Measurements from ENCODE around the gene GOLGA8B.

Gene GOLGA8B

GRCh38 chr15:34603095-34603494, 19.6 kb upstream of the GOLGA8B start:
- in situ Hi-C loops (cut with MboI; ENCODE audit: low sequenced_read_pairs, unreplicated experiment) = loop anchor here (10.0 to 25.0 kb wide), 2 partner anchors 91 to 322 kb away; no protein-coding TSS in a partner anchor
- no peak for DNase-seq (ENCODE audit: low spot score)
- no peak for TF ChIP-seq CTCF (IDR thresholded peaks at IDR 0.05; ENCODE audit: borderline replicate concordance, control extremely low read depth, extremely low read depth, insufficient read depth, missing control alignments)

GRCh38 chr15:34600923-34601322, 17.5 kb upstream of the GOLGA8B start:
- in situ Hi-C loops (cut with MboI; ENCODE audit: low sequenced_read_pairs, unreplicated experiment) = loop anchor here (10.0 to 25.0 kb wide), 2 partner anchors 89 to 324 kb away; no protein-coding TSS in a partner anchor
- DNase-seq (ENCODE audit: low spot score) = no peak
- no peak for TF ChIP-seq CTCF (IDR thresholded peaks at IDR 0.05; ENCODE audit: borderline replicate concordance, control extremely low read depth, extremely low read depth, insufficient read depth, missing control alignments)

GRCh38 chr15:34598799-34599585, 15.5 kb upstream of the GOLGA8B start:
- in situ Hi-C loops (cut with MboI; ENCODE audit: low sequenced_read_pairs, unreplicated experiment) = loop anchor here (25.0 kb wide), 4 partner anchors 137 to 512 kb away; partner anchors contain the start of genes EMC4 and LPCAT4
- DNase-seq (ENCODE audit: low spot score) = no peak
- no peak for TF ChIP-seq CTCF (IDR thresholded peaks at IDR 0.05; ENCODE audit: borderline replicate concordance, control extremely low read depth, extremely low read depth, insufficient read depth, missing control alignments)

- in situ Hi-C loops (cut with MboI; ENCODE audit: low sequenced_read_pairs, unreplicated experiment) = loop anchor here (25.0 kb wide), 4 partner anchors 135 to 510 kb away; partner anchors contain the start of genes EMC4 and LPCAT4
- DNase-seq (ENCODE audit: low spot score) = no peak
- TF ChIP-seq CTCF (IDR thresholded peaks at IDR 0.05; ENCODE audit: borderline replicate concordance, control extremely low read depth, extremely low read depth, insufficient read depth, missing control alignments) = no peak
These were observed 13.9 kb upstream of the GOLGA8B start for GRCh38 chr15:34597316-34597715.

GRCh38 chr15:34594361-34594760, 10.9 kb upstream of the GOLGA8B start:
- no peak for TF ChIP-seq CTCF (IDR thresholded peaks at IDR 0.05; ENCODE audit: borderline replicate concordance, control extremely low read depth, extremely low read depth, insufficient read depth, missing control alignments)
- DNase-seq (ENCODE audit: low spot score) = no peak
- in situ Hi-C loops (cut with MboI; ENCODE audit: low sequenced_read_pairs, unreplicated experiment) = loop anchor here (25.0 kb wide), 4 partner anchors 132 to 507 kb away; partner anchors contain the start of genes EMC4 and LPCAT4

GRCh38 chr15:34591306-34591705, 7.9 kb upstream of the GOLGA8B start:
- DNase-seq (ENCODE audit: low spot score) = no peak
- in situ Hi-C loops (cut with MboI; ENCODE audit: low sequenced_read_pairs, unreplicated experiment) = loop anchor here (25.0 kb wide), 4 partner anchors 129 to 504 kb away; partner anchors contain the start of genes EMC4 and LPCAT4
- no peak for TF ChIP-seq CTCF (IDR thresholded peaks at IDR 0.05; ENCODE audit: borderline replicate concordance, control extremely low read depth, extremely low read depth, insufficient read depth, missing control alignments)
